GM23338 (cell line): ENCODE measurements around the gene FAM237B. TPM values are rescaled to one million over a fixed set of nuclear protein-coding genes. Genes with fewer than 3 reads are reported as not detected.

Experiments used
- ATAC-seq: fragments of 200-7000 bp; cut with Tn5 transposase; 3 replicates; pipeline ENCODE4 v1.9.1; 2020
- DNase-seq: peaks from one replicate; pipeline ENCODE4 v3.0.0-alpha.2; 2015; ENCODE audit warnings: low spot score
- H2AFZ ChIP-seq: fragments of 200-600 bp; sonication (generic); 2 replicates; pipeline ENCODE4 v1.8.0; 2016; ENCODE audit warnings: antibody characterized with exemption, mild to moderate bottlenecking, moderate library complexity
- H3F3A ChIP-seq: fragments of 200-600 bp; sonication (generic); replicated peaks from 2 replicates; pipeline ENCODE4 v1.8.0; 2017; ENCODE audit warnings: antibody characterized with exemption, mixed run types, low read depth
- H3K27ac ChIP-seq: fragments of 200-600 bp; sonication (generic); 2 replicates; pipeline ENCODE4 v1.6.1; 2016; ENCODE audit warnings: low read depth
- H3K27me3 ChIP-seq: fragments of 200-600 bp; sonication (generic); 2 replicates; pipeline ENCODE4 v1.8.0; 2016; ENCODE audit warnings: mild to moderate bottlenecking, mixed run types, moderate library complexity; ENCODE audit not compliant: insufficient read depth
- H3K36me3 ChIP-seq: fragments of 200-600 bp; sonication (generic); 2 replicates; pipeline ENCODE4 v1.8.0; 2016; ENCODE audit warnings: mild to moderate bottlenecking; ENCODE audit not compliant: insufficient read depth
- H3K4me1 ChIP-seq: fragments of 200-600 bp; sonication (generic); 2 replicates; pipeline ENCODE4 v1.8.0; 2016; ENCODE audit warnings: mild to moderate bottlenecking, moderate library complexity; ENCODE audit not compliant: insufficient read depth
- H3K4me2 ChIP-seq: fragments of 200-600 bp; sonication (generic); 2 replicates; pipeline ENCODE4 v1.7.1; 2017; ENCODE audit warnings: mixed run types
- H3K4me3 ChIP-seq: fragments of 200-600 bp; sonication (generic); 2 replicates; pipeline ENCODE4 v1.6.1; 2016; ENCODE audit warnings: mixed run types
- H3K79me2 ChIP-seq: fragments of 200-600 bp; sonication (generic); replicated peaks from 2 replicates; pipeline ENCODE4 v1.8.0; 2017; ENCODE audit warnings: mild to moderate bottlenecking; ENCODE audit not compliant: insufficient read depth
- H3K9me2 ChIP-seq: fragments of 200-600 bp; sonication (generic); 2 replicates; pipeline ENCODE4 v1.8.0; 2017; ENCODE audit not compliant: insufficient read depth
- H4K20me1 ChIP-seq: fragments of 200-600 bp; sonication (generic); replicated peaks from 2 replicates; pipeline ENCODE4 v1.8.0; 2017; ENCODE audit warnings: mild to moderate bottlenecking; ENCODE audit not compliant: insufficient read depth
- H3K27ac Mint-ChIP-seq: 2 replicates; pipeline ENCODE4 v1.8.0; 2020; ENCODE audit warnings: inconsistent platforms, mild to moderate bottlenecking, moderate library complexity, mixed read lengths
- H3K27me3 Mint-ChIP-seq: 3 replicates; pipeline ENCODE4 v1.8.0; 2022; ENCODE audit warnings: low read depth, mild to moderate bottlenecking, moderate library complexity, mixed read lengths, inconsistent platforms; ENCODE audit not compliant: insufficient read depth, poor library complexity
- H3K36me3 Mint-ChIP-seq: 3 replicates; pipeline ENCODE4 v1.8.0; 2021; ENCODE audit warnings: low read depth, mild to moderate bottlenecking, inconsistent platforms, moderate library complexity, mixed read lengths
- H3K4me1 Mint-ChIP-seq: 3 replicates; pipeline ENCODE4 v1.8.0; 2020; ENCODE audit warnings: mild to moderate bottlenecking, inconsistent platforms, mixed read lengths
- H3K4me3 Mint-ChIP-seq: 3 replicates; pipeline ENCODE4 v1.8.0; 2021; ENCODE audit warnings: moderate library complexity, mild to moderate bottlenecking, inconsistent platforms, mixed read lengths
- H3K9me3 Mint-ChIP-seq: 3 replicates; pipeline ENCODE4 v1.8.0; 2020; ENCODE audit warnings: moderate library complexity, mild to moderate bottlenecking, inconsistent platforms, mixed read lengths
- CREB1 ChIP-seq: fragments of 250-450 bp; sonication (Bioruptor Pico); IDR thresholded peaks from 2 replicates; pipeline ENCODE4 v1.5.0; 2020; ENCODE audit warnings: low read depth, mild to moderate bottlenecking, moderate library complexity
- EZH2 ChIP-seq: fragments of 200-600 bp; sonication (generic); IDR thresholded peaks from one replicate; pipeline ENCODE4 v1.8.0; 2017; ENCODE audit warnings: antibody characterized with exemption, mild to moderate bottlenecking, low read depth; ENCODE audit not compliant: unreplicated experiment
- JUNB ChIP-seq: IDR thresholded peaks from one replicate; pipeline ENCODE4 v1.6.1; 2016; ENCODE audit warnings: antibody characterized with exemption; ENCODE audit not compliant: unreplicated experiment
- POLR2AphosphoS5 ChIP-seq: IDR thresholded peaks from 2 replicates; pipeline ENCODE4 v1.6.1; 2016; ENCODE audit warnings: antibody characterized with exemption, low read depth
- STAT1 ChIP-seq: IDR thresholded peaks from one replicate; pipeline ENCODE4 v1.6.1; 2016; ENCODE audit warnings: antibody characterized with exemption; ENCODE audit not compliant: unreplicated experiment
- ZNF114 ChIP-seq: fragments of 250-450 bp; sonication (Bioruptor Pico); IDR thresholded peaks from 2 replicates; pipeline ENCODE4 v1.5.0; 2020; ENCODE audit warnings: mild to moderate bottlenecking, moderate library complexity
- ZNF331 ChIP-seq: fragments of 250-450 bp; sonication (Bioruptor Pico); IDR thresholded peaks from 2 replicates; pipeline ENCODE4 v1.5.0; 2020; ENCODE audit warnings: low read depth, mild to moderate bottlenecking, moderate library complexity
- polyA plus RNA-seq: library from polyadenylated mRNA; unstranded; fragments of >200 nt; fragmentation: Nextera tagmentation; extraction: Ambion mirVana; gene quantifications from 2 replicates; pipeline ENCODE4 v1.2.1, GENCODE V29; 2016
- total RNA-seq: library from RNA; depleted of rRNA; stranded (reverse); fragments of >200 nt; shearing (Covaris generic); gene quantifications from 2 replicates; pipeline ENCODE4 v1.2.3, GENCODE V29; 2014
- TF ChIP-seq, protein P1 (sequence below): IDR thresholded peaks from 2 replicates; pipeline ENCODE4 v1.6.1; 2016; ENCODE audit warnings: antibody characterized with exemption
- TF ChIP-seq, protein P2 (sequence below), 2 experiments: fragments of 200-600 bp in 1 of 2; sonication (generic) in 1 of 2; conservative IDR thresholded peaks; 2 replicates each; pipeline versions ENCODE4 v1.5.1 to v1.6.1; 2016 to 2017; ENCODE audit warnings: antibody characterized with exemption in 2 of 2, low read depth in 2 of 2, mild to moderate bottlenecking in 2 of 2, moderate library complexity in 1 of 2
- TF ChIP-seq, protein P3 (sequence below): fragments of 250-450 bp; sonication (Bioruptor Pico); IDR thresholded peaks from 2 replicates; pipeline ENCODE4 v1.5.0; 2020; ENCODE audit warnings: mild to moderate bottlenecking, moderate library complexity

The FAM237B gene
- total and polyA plus RNA-seq, 2 experiments from 2014 or later: 0.07 to 0.13 TPM

- Mint-ChIP-seq H3K9me3 (no peaks in the 10 kb centered on the region), H3K4me1 (peaks cover 9% of the 10 kb centered on the region; the same call in 2 of the 3 replicates), H3K4me3 (peak overlapping the region; percentile 95), H3K36me3 (peaks cover 2% of the 10 kb centered on the region; the same call in 1 of the 3 replicates), H3K27ac (no peak overlapping the region), H3K27me3 (peaks cover 8% of the 10 kb centered on the region)
- Histone ChIP-seq H3K4me2 (peak overlapping the region; percentile 91), H3K27me3 (no peaks in the 10 kb centered on the region), H2AFZ (peak overlapping the region; percentile 87), H3K4me3 (peak overlapping the region; percentile 83), H3K27ac (no peak overlapping the region), H3K79me2 (peaks cover 33% of the 10 kb centered on the region), H3F3A (no peaks in the 10 kb centered on the region), H3K9me2 (no peaks in the 10 kb centered on the region), H3K36me3 (no peaks in the 10 kb centered on the region), H4K20me1 (no peaks in the 10 kb centered on the region), H3K4me1 (no peaks in the 10 kb centered on the region)
- ATAC-seq (no peak), DNase-seq (no peak)
- TF ChIP-seq, protein P1, sequence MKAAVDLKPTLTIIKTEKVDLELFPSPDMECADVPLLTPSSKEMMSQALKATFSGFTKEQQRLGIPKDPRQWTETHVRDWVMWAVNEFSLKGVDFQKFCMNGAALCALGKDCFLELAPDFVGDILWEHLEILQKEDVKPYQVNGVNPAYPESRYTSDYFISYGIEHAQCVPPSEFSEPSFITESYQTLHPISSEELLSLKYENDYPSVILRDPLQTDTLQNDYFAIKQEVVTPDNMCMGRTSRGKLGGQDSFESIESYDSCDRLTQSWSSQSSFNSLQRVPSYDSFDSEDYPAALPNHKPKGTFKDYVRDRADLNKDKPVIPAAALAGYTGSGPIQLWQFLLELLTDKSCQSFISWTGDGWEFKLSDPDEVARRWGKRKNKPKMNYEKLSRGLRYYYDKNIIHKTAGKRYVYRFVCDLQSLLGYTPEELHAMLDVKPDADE: no peak
- TF ChIP-seq ZNF114: no peak
- TF ChIP-seq EZH2: no peak
- TF ChIP-seq, protein P2, sequence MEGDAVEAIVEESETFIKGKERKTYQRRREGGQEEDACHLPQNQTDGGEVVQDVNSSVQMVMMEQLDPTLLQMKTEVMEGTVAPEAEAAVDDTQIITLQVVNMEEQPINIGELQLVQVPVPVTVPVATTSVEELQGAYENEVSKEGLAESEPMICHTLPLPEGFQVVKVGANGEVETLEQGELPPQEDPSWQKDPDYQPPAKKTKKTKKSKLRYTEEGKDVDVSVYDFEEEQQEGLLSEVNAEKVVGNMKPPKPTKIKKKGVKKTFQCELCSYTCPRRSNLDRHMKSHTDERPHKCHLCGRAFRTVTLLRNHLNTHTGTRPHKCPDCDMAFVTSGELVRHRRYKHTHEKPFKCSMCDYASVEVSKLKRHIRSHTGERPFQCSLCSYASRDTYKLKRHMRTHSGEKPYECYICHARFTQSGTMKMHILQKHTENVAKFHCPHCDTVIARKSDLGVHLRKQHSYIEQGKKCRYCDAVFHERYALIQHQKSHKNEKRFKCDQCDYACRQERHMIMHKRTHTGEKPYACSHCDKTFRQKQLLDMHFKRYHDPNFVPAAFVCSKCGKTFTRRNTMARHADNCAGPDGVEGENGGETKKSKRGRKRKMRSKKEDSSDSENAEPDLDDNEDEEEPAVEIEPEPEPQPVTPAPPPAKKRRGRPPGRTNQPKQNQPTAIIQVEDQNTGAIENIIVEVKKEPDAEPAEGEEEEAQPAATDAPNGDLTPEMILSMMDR (conservative IDR thresholded peaks at IDR 0.05; ENCODE audit: low read depth in 2 of 2): no peak
- TF ChIP-seq, protein P3, sequence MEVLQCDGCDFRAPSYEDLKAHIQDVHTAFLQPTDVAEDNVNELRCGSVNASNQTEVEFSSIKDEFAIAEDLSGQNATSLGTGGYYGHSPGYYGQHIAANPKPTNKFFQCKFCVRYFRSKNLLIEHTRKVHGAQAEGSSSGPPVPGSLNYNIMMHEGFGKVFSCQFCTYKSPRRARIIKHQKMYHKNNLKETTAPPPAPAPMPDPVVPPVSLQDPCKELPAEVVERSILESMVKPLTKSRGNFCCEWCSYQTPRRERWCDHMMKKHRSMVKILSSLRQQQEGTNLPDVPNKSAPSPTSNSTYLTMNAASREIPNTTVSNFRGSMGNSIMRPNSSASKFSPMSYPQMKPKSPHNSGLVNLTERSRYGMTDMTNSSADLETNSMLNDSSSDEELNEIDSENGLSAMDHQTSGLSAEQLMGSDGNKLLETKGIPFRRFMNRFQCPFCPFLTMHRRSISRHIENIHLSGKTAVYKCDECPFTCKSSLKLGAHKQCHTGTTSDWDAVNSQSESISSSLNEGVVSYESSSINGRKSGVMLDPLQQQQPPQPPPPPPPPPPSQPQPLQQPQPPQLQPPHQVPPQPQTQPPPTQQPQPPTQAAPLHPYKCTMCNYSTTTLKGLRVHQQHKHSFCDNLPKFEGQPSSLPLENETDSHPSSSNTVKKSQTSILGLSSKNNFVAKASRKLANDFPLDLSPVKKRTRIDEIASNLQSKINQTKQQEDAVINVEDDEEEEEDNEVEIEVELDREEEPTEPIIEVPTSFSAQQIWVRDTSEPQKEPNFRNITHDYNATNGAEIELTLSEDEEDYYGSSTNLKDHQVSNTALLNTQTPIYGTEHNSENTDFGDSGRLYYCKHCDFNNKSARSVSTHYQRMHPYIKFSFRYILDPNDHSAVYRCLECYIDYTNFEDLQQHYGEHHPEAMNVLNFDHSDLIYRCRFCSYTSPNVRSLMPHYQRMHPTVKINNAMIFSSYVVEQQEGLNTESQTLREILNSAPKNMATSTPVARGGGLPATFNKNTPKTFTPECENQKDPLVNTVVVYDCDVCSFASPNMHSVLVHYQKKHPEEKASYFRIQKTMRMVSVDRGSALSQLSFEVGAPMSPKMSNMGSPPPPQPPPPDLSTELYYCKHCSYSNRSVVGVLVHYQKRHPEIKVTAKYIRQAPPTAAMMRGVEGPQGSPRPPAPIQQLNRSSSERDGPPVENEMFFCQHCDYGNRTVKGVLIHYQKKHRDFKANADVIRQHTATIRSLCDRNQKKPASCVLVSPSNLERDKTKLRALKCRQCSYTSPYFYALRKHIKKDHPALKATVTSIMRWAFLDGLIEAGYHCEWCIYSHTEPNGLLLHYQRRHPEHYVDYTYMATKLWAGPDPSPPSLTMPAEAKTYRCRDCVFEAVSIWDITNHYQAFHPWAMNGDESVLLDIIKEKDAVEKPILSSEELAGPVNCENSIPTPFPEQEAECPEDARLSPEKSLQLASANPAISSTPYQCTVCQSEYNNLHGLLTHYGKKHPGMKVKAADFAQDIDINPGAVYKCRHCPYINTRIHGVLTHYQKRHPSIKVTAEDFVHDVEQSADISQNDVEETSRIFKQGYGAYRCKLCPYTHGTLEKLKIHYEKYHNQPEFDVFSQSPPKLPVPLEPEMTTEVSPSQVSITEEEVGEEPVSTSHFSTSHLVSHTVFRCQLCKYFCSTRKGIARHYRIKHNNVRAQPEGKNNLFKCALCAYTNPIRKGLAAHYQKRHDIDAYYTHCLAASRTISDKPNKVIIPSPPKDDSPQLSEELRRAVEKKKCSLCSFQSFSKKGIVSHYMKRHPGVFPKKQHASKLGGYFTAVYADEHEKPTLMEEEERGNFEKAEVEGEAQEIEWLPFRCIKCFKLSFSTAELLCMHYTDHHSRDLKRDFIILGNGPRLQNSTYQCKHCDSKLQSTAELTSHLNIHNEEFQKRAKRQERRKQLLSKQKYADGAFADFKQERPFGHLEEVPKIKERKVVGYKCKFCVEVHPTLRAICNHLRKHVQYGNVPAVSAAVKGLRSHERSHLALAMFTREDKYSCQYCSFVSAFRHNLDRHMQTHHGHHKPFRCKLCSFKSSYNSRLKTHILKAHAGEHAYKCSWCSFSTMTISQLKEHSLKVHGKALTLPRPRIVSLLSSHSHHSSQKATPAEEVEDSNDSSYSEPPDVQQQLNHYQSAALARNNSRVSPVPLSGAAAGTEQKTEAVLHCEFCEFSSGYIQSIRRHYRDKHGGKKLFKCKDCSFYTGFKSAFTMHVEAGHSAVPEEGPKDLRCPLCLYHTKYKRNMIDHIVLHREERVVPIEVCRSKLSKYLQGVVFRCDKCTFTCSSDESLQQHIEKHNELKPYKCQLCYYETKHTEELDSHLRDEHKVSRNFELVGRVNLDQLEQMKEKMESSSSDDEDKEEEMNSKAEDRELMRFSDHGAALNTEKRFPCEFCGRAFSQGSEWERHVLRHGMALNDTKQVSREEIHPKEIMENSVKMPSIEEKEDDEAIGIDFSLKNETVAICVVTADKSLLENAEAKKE: no peak
- no peak for TF ChIP-seq JUNB
- TF ChIP-seq ZNF331 (CRISPR knock-in tag): no peak
- no peak for TF ChIP-seq STAT1
- TF ChIP-seq CREB1 (CRISPR knock-in tag): no peak
- no peak for TF ChIP-seq POLR2AphosphoS5
Observed at GRCh38 chr7:90345016-90345415, 23.9 kb upstream of the FAM237B start.
